HG03354 (cell line): ENCODE measurements around the gene OGN.

Source experiments
- ATAC-seq: cut with Tn5 transposase; IDR thresholded peaks from one replicate; pipeline ENCODE4 v1.9.1; 2021; ENCODE audit warnings: mild to moderate bottlenecking; ENCODE audit not compliant: unreplicated experiment, poor library complexity, severe bottlenecking

Gene OGN

GRCh38 chr9:92353051-92353450 is 51.3 kb downstream of the OGN start:
- ATAC-seq: no peak

GRCh38 chr9:92350740-92351133 is 53.6 kb downstream of the OGN start:
- no peak for ATAC-seq

GRCh38 chr9:92349771-92350739 is 54.3 kb downstream of the OGN start:
- ATAC-seq: no peak

- no peak for ATAC-seq
These were observed 58.8 kb downstream of the OGN start for GRCh38 chr9:92345582-92345981.

- ATAC-seq: no peak
These were observed 61.4 kb downstream of the OGN start for GRCh38 chr9:92342825-92343488.

GRCh38 chr9:92341578-92341977 is 62.8 kb downstream of the OGN start:
- no peak for ATAC-seq

- no peak for ATAC-seq
These were observed 71.1 kb downstream of the OGN start for GRCh38 chr9:92333282-92333634.
